Uterine smooth muscle cell (primary cell): ENCODE measurements around the gene FYTTD1. TPM values are rescaled to one million over a fixed set of nuclear protein-coding genes. Genes with fewer than 3 reads are reported as not detected.

Source experiments
- total RNA-seq: library from RNA; depleted of rRNA; stranded (reverse); fragments of >200 nt; gene quantifications from 2 replicates; pipeline ENCODE4 v1.2.3, GENCODE V29; 2014

FYTTD1 gene, protein sequence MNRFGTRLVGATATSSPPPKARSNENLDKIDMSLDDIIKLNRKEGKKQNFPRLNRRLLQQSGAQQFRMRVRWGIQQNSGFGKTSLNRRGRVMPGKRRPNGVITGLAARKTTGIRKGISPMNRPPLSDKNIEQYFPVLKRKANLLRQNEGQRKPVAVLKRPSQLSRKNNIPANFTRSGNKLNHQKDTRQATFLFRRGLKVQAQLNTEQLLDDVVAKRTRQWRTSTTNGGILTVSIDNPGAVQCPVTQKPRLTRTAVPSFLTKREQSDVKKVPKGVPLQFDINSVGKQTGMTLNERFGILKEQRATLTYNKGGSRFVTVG
- total RNA-seq = 48.5 and 53.5 TPM in 2 replicates

DNA sequence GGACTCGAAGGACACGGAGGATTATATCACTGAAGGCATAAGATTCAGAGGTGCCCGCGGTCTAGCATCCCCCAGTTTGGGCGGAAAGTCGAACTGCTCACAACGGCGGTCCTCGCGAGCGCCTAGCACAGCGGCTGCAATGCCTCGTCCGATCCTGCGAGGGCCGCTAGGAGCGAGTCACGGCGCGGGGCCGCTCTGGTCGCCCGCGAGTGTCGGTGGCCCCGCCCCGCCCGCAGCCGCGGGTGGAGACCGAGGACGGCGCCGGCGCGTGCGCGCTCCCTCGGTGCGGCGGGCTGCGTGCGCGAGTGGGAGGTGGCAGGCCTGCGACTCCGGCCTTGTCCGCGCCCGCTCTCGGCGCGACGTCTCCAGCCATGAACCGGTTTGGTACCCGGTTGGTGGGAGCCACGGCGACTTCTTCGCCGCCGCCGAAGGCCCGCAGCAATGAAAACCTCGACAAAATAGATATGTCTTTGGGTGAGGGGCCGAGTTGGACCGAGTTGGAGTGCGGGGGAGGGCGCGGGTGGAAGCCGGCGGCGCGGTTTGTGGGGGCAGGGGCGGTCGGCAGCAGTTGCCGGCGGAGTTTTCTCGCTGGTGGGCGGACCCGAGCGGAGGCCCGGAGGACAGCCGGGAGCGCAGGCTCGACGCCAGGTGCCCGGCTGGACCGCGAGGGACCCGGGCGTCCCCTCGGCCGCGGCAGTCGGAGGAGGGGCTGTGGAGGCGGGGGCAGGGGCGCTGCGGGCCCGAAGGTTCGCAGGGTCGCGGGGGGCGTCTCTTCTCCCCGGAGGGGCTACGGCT, at the start of gene FYTTD1:
Gene FYTTD1 (plus strand): TSS at position 283 of the 795 bp plus-strand sequence. CDS start 89 bp downstream, at position 372.

GRCh38 chr3:197736491-197737318, 13.0 kb upstream of the FYTTD1 start, which contains the start of gene RUBCN:
TSS of gene RUBCN (minus strand) at chr3:197736904. CDS start at chr3:197736719, 185 bp downstream.

DNA sequence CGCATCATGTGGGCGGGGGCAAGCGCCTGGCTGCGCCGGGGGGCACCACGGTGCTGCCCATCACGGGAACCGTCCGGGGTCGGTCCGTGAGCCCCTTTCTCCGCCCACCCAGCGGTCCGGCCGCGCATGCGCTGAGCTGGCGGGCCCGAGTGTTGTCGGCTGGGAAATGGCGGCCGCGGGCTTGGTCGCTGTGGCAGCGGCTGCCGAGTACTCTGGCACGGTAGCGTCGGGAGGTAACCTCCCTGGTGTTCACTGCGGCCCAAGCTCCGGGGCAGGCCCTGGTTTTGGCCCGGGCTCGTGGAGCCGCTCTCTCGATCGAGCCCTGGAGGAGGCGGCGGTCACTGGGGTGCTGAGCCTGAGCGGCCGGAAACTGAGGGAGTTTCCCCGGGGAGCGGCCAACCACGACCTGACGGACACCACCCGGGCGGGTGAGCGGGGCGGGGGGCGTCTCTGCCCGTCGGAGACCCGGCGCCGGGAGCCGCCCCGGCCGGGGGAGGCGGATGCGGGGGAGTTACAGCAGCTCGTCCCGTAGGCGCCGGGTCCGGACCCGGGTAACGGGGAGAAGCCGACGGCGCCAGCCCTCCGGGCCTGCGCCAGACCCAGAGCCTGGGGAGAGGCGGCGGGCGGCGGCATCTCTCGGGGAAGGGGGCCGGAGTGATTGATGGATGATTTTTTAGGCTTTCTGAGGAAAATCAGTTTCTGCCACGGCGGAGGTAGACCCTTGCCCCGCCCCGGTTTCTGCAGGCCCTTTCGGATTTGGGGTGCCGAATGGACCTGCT, 41.6 kb downstream of the FYTTD1 start, which contains the start of gene LRCH3:
Gene LRCH3 (plus strand): TSS at position 142 of the 779 bp plus-strand sequence. CDS start 25 bp downstream, at position 167.

Other genes starting within 250 kb of the FYTTD1 start
- 3.9 and 8.2 TPM in 2 replicates for gene BDH1, start 193.9 kb upstream of the FYTTD1 start, total RNA-seq
- 13.1 and 13.4 TPM in 2 replicates for gene RUBCN, start 13.0 kb upstream of the FYTTD1 start, total RNA-seq
- 40.2 and 58.2 TPM in 2 replicates for gene LRCH3, start 41.4 kb downstream of the FYTTD1 start, total RNA-seq
- 470 and 531 TPM in 2 replicates for gene RPL35A, start 200.3 kb downstream of the FYTTD1 start, total RNA-seq
- 10.0 and 11.5 TPM in 2 replicates for gene LMLN, start 210.3 kb downstream of the FYTTD1 start, total RNA-seq